Esophagus squamous epithelium (tissue), 5 donors: ENCODE measurements around the gene FRMD1. TPM values are rescaled to one million over a fixed set of nuclear protein-coding genes. Genes with fewer than 3 reads are reported as not detected.
A peak's percentile ranks its signal among the peaks of the same experiment; 100 is the strongest.

Experiments
- DNase-seq: peaks from one replicate; lab custom pipeline; 2025; lab: John Stamatoyannopoulos, UW
- H3K27ac ChIP-seq, 4 donors: fragments of 200-600 bp; sonication (generic); one replicate each; pipeline ENCODE4 v1.5.1; 2016 to 2019; ENCODE audit warnings: mild to moderate bottlenecking in 1 of 4
- H3K27me3 ChIP-seq, 4 donors: fragments of 200-600 bp; sonication (generic); 1 replicate in 3 of 4; 2 replicates in 1 of 4; pipeline versions ENCODE4 v1.5.1 to v1.6.0; 2017 to 2021; ENCODE audit warnings: antibody characterized with exemption in 1 of 4
- H3K36me3 ChIP-seq, 3 donors: fragments of 200-600 bp; sonication (generic); one replicate each; pipeline ENCODE4 v1.5.1; 2016 to 2019
- H3K4me1 ChIP-seq, 3 donors: fragments of 200-600 bp; sonication (generic); one replicate each; pipeline ENCODE4 v1.5.1; 2017 to 2019
- H3K4me3 ChIP-seq, 4 donors: fragments of 200-600 bp; sonication (generic); 1 replicate in 3 of 4; 2 replicates in 1 of 4; pipeline ENCODE4 v1.5.1; 2016 to 2019; ENCODE audit warnings: mild to moderate bottlenecking in 2 of 4, moderate library complexity in 1 of 4
- H3K9me3 ChIP-seq, 3 donors: fragments of 200-600 bp; sonication (generic); one replicate each; pipeline ENCODE4 v1.5.1; 2016 to 2019
- CTCF ChIP-seq, 6 experiments: fragments of 450-650 bp in 4 of 6; fragments of 200-600 bp in 2 of 6; sonication (generic) in 2 of 6; IDR thresholded peaks; one replicate each; pipeline ENCODE4 v1.5.1; 2016 to 2019; ENCODE audit warnings: antibody characterized with exemption in 6 of 6, mild to moderate bottlenecking in 4 of 6, moderate library complexity in 4 of 6
- POLR2A ChIP-seq, 4 donors: fragments of 450-650 bp; IDR thresholded peaks; one replicate each; pipeline ENCODE4 v1.6.1; 2017; ENCODE audit warnings: antibody characterized with exemption in 4 of 4, mild to moderate bottlenecking in 4 of 4, moderate library complexity in 3 of 4
- WGBS, 2 donors: methylation state at CpG; one replicate each; pipeline ENCODE4 v1.1.5; 2018; 5-methylcytosine and 5-hydroxymethylcytosine counted together
- intact Hi-C: fragments of 100-400 bp; cut with DNase I; formaldehyde crosslinking; loops from one replicate; pipeline ENCODE4 v1.15.0; 2022
- total RNA-seq, 4 donors: library from RNA; depleted of rRNA; stranded (reverse); fragments of >200 nt; gene quantifications; one replicate each; pipeline ENCODE4 v1.1.0, GENCODE V29; 2016
- donor health status: DM: yes; HTN: yes; CAD: no.

FRMD1 gene
- total RNA-seq, 4 donors from 2014 or later: 0.13 to 0.19 TPM; not detected in 2

- TF ChIP-seq POLR2A (IDR thresholded peaks at IDR 0.05): no peak
- TF ChIP-seq CTCF (IDR thresholded peaks at IDR 0.05): no peak
- H3K9me3 ChIP-seq: peaks cover 0 to 22% (median 12%) of the 10 kb centered on the region in 3 donors
- intact Hi-C loops: no loop called here
- peaks cover 8 to 37% (median 10%) of the 10 kb centered on the region in 3 donors for H3K4me1 ChIP-seq
- no peak for DNase-seq
- H3K4me3 ChIP-seq: no peak overlapping the region
- H3K27me3 ChIP-seq: no peaks in the 10 kb centered on the region
- no peaks in the 10 kb centered on the region for H3K36me3 ChIP-seq
- no peak overlapping the region for H3K27ac ChIP-seq
- WGBS, 2 donors: 75 to 83% methylated on average over 6 to 8 of the region's 13 CpGs
Measured at GRCh38 chr6:168039849-168040248, 39.2 kb downstream of the FRMD1 start.

DNA sequence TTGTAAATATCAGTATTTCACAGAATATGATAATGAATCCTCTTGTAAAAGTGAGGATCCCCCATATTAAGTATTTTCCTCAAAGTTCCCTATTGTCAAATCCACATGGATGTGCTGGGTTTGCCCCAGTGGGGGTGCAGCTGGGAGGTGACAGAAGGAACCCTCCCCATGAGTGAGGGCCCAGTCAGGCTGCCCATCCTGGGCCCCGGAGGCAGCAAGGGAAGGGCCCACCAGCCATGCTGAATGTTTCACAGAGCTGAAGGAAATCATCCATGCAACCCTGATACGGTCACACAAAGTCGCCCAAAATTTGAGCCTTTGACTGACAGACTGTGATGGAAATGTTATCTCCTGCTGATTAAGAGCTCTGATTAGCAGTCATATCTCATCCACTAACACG lies 39.7 kb downstream of the FRMD1 start:
- no peaks in the 10 kb centered on the region for H3K27me3 ChIP-seq
- intact Hi-C loops: no loop called here
- H3K27ac ChIP-seq: no peak overlapping the region
- no peak for DNase-seq
- WGBS, 2 donors: 81 to 92% methylated on average over 3 to 4 of the region's 4 CpGs
- peaks cover 8 to 39% (median 10%) of the 10 kb centered on the region in 3 donors for H3K4me1 ChIP-seq
- H3K9me3 ChIP-seq: peaks cover 0 to 22% (median 12%) of the 10 kb centered on the region in 3 donors
- H3K36me3 ChIP-seq: no peaks in the 10 kb centered on the region
- TF ChIP-seq POLR2A (IDR thresholded peaks at IDR 0.05) (no peak), CTCF (IDR thresholded peaks at IDR 0.05) (no peak)
- no peak overlapping the region for H3K4me3 ChIP-seq

- intact Hi-C loops: no loop called here
- Histone ChIP-seq H3K27me3 (no peaks in the 10 kb centered on the region), H3K27ac (no peak overlapping the region), H3K4me3 (no peak overlapping the region), H3K9me3 (peaks cover 0 to 22% (median 12%) of the 10 kb centered on the region in 3 donors), H3K4me1 (peaks cover 8 to 39% (median 10%) of the 10 kb centered on the region in 3 donors), H3K36me3 (no peaks in the 10 kb centered on the region)
- WGBS, 2 donors: 84 to 89% methylated on average over 8 to 13 of the region's 13 CpGs
- no peak for TF ChIP-seq POLR2A (IDR thresholded peaks at IDR 0.05)
- TF ChIP-seq CTCF (IDR thresholded peaks at IDR 0.05): no peak
- DNase-seq: no peak
Measured at GRCh38 chr6:168038576-168039140, 40.4 kb downstream of the FRMD1 start.

GRCh38 chr6:168037856-168038255 lies 41.2 kb downstream of the FRMD1 start:
- DNase-seq: no peak

More at GRCh38 chr6:168037856-168038255, 41.2 kb downstream of the FRMD1 start:
- intact Hi-C loops: no loop called here
- Histone ChIP-seq H3K9me3 (peaks cover 0 to 22% (median 12%) of the 10 kb centered on the region in 3 donors), H3K27me3 (no peaks in the 10 kb centered on the region), H3K4me1 (peaks cover 8 to 44% (median 10%) of the 10 kb centered on the region in 3 donors), H3K27ac (peak overlapping the region in 2 of 4 donors; percentile 6 to 26), H3K36me3 (no peaks in the 10 kb centered on the region), H3K4me3 (no peak overlapping the region)
- 46 to 50% methylated on average over 3 to 5 of the region's 5 CpGs for WGBS, 2 donors
- TF ChIP-seq POLR2A (IDR thresholded peaks at IDR 0.05): no peak
- TF ChIP-seq CTCF (IDR thresholded peaks at IDR 0.05): no peak
